ENCODE data around the gene ITPR3.

ITPR3 gene

GRCh38 chr6:33695451-33695887 lies 74.3 kb downstream of the ITPR3 start:
- peak overlapping the region; percentile 88 for H3K27ac ChIP-seq
- DNase-seq (ENCODE audit: low read depth, low spot score): no peak

GRCh38 chr6:33696076-33696475 lies 75.0 kb downstream of the ITPR3 start:
- peak overlapping the region; percentile 88 for H3K27ac ChIP-seq
- DNase-seq (ENCODE audit: low read depth, low spot score): no peak

DNA sequence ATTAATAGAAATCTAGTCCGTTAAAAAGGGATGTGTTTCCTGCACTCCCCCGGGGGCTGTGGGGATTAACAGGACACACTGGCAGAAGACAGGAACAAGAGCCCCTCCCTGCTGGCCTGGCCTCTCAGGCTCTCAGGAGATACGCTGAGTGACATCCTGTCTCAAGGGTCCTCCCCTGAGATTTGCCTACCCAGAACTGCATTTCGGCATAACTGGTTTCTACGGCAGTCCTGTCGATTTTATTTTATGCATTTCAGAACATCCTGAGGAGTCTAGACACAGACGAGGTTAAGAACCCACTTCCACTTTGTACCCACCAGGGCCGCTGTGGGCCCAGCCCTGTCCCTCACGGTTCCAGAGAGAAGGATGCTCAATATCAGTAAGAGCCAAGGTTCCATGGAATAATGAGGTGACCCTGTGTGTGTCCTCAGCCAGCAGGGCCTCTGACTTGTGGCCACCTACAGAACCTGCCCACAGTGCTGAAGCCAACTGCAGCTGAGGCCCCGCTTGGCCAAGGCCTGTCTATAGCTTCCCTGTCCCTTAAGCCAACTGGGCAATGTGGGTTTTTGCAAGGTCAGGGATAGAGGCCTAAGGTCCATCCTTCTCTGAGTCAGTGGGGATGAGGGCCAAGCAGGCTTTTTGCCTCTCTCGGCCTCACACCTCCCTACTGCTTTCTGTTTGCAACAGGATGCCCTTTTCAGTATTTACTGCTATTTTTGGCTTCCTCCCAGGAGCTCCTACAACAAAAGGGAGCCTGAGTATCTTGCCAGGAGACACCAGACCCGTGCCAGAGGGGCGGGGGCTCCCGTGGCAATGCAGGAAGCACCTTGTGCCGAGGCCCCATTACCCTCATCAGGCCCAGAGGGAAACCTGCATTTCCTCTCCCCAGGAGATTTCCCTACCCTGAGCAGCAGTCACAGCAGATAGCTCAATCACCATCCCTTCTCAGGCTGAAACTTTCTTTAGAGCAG lies 75.7 kb downstream of the ITPR3 start:
- peak overlapping the region; percentile 88 for H3K27ac ChIP-seq
- no peak for DNase-seq (ENCODE audit: low read depth, low spot score)

DNA sequence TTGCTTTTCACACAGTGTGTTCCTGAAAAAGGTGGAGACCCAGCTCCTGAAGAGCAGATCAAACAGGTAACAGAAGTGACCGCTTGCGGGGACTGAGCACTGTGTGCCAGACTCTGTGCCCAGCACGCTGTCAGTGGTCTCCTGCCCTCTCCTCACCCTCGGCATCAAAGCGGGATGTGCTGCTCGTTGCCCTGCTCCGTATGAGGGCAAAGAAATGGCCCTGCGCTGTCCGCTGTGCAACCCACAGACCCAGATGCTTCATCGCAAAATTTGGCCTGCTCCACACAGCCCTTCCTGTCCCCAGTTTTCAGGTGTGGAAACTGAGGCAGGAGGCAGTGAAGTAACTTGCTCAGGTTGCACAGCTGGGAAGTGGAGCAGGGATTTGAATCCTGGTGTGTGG lies 76.7 kb downstream of the ITPR3 start:
- peak overlapping the region; percentile 88 for H3K27ac ChIP-seq
- no peak for DNase-seq (ENCODE audit: low read depth, low spot score)

DNA sequence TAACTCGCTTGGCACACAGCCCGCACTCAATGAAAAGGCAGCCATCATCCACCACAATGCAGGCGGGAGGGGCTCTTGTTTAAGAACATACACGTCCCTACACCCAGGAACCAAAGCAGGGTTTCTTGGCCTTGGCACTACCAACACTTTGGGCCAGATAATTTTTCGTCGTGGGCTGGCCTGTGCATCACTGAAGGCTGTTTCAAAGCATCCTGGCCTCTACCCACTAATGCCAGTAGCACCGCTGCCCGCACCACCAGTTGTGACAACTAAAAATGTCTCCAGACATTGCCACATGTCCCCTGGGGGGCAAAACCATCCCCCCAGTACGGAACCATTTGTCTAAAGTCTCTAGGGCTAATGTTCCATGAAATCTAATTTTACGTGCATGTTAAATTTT lies 77.4 kb downstream of the ITPR3 start:
- DNase-seq (ENCODE audit: low read depth, low spot score): no peak
- H3K27ac ChIP-seq: peak overlapping the region; percentile 51

- no peak for DNase-seq (ENCODE audit: low read depth, low spot score)
- H3K27ac ChIP-seq: peak overlapping the region; percentile 51
These were observed 78.0 kb downstream of the ITPR3 start for GRCh38 chr6:33699131-33699530.

GRCh38 chr6:33699739-33700138 lies 78.6 kb downstream of the ITPR3 start:
- peak overlapping the region; percentile 51 for H3K27ac ChIP-seq

DNA sequence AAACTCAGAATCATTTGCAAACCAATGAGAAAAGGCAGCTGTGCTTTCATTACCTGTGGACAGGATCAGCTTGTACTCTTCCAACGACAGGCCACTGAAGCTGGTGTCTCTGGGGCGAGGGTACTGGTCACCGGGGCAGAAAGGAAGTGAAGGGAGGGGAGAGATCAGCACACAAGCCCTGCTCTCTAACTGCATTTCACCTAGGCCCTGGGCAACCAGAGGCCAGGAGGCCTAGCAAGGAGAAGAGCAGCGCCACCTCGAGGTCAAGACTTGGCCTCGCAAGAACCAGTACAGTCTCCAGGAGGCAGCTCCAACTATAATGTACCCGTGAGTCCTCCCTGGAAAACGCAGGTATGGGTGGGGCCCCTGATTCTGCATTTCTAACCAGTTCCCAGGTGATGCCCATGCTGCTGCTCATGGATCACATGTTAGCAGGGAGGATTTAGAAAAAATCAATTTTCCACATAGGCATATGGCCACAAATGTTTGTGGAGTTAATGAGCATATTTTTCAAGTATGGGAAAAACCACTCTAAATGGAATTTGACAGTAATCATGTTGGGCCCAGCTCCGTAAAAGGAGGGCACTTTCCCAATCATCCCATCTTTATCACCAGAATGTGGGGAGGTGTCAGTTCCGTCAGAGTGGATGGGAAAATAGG lies 79.4 kb downstream of the ITPR3 start:
- no peak for DNase-seq (ENCODE audit: low read depth, low spot score)
- H3K27ac ChIP-seq: peak overlapping the region; percentile 51

More at GRCh38 chr6:33699739-33700138, 78.6 kb downstream of the ITPR3 start:
- DNase-seq (ENCODE audit: low read depth, low spot score): no peak

GRCh38 chr6:33702345-33702977 lies 81.3 kb downstream of the ITPR3 start:
- DNase-seq (ENCODE audit: low read depth, low spot score): no peak
- peak overlapping the region; percentile 39 for H3K27ac ChIP-seq

GRCh38 chr6:33704215-33705066 lies 83.3 kb downstream of the ITPR3 start:
- peak overlapping the region; percentile 41 for H3K27ac ChIP-seq
- DNase-seq (ENCODE audit: low read depth, low spot score): no peak

DNA sequence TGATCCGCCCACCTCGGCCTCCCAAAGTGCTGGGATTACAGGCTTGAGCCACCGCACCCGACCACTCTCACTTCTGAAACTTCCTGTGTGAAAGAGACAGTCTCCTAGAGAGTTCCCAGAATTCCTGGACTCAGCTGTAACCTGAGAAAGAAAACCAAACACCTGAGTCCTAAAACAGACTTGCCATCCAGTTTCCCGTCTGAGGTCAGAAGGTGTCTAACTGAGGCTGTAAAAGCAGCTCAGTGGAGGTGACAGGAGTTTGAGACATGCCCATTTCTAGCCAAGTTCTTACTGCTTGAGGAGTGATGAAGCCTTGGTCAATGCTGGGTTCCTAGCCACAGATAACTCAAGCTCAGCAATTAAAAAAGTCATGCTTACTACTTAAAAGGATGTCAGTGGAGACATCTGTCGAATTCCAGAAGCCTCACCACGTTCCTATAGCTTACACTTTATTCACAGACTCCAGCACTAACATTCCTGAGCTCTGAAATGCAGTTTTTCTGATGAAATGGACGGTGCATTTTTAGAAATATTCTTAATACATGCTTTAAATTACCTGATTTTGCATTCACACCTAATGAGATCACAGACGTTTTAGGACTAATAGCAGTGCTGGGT lies 84.3 kb downstream of the ITPR3 start:
- H3K27ac ChIP-seq: peak overlapping the region; percentile 41
- no peak for DNase-seq (ENCODE audit: low read depth, low spot score)

- no peak overlapping the region for H3K27ac ChIP-seq
- DNase-seq (ENCODE audit: low read depth, low spot score): no peak
These were observed 85.0 kb downstream of the ITPR3 start for GRCh38 chr6:33705955-33706725.

GRCh38 chr6:33707771-33708170 lies 86.6 kb downstream of the ITPR3 start:
- DNase-seq (ENCODE audit: low read depth, low spot score): no peak

DNA sequence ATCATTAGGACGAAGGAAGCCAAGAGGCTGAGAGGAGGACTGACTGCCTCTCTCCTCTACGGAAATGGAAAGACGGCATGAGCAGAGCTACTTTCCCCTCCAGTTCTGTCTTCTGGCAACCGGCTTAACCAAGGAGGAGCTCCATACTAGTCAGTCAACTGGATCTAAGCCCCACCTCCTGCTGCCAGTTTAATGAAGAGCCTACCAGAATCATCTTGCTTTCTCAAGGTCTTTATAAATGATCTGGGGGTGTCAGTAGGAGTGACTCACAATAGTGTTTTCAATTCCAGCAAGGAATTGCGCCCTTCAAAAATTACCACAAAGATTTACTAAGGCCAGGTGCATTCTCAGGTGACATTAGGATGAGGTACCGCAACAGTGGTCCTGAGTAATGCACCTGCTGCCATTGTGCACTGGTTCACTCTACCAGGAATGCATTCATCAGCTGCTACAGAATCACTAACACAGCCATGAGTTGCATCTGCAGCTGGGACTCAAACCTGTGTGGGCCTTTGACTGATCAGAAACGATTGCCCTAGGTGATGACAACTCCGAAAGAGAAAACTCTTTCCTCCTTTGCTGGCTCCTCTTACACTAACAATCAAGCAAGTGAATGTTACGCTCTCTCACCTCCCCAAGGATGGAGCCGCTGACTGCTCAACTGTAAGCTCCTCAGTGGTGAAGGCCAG lies 87.5 kb downstream of the ITPR3 start:
- H3K27ac ChIP-seq: no peak overlapping the region
- DNase-seq (ENCODE audit: low read depth, low spot score): no peak

More at GRCh38 chr6:33707771-33708170, 86.6 kb downstream of the ITPR3 start:
- no peak overlapping the region for H3K27ac ChIP-seq

DNA sequence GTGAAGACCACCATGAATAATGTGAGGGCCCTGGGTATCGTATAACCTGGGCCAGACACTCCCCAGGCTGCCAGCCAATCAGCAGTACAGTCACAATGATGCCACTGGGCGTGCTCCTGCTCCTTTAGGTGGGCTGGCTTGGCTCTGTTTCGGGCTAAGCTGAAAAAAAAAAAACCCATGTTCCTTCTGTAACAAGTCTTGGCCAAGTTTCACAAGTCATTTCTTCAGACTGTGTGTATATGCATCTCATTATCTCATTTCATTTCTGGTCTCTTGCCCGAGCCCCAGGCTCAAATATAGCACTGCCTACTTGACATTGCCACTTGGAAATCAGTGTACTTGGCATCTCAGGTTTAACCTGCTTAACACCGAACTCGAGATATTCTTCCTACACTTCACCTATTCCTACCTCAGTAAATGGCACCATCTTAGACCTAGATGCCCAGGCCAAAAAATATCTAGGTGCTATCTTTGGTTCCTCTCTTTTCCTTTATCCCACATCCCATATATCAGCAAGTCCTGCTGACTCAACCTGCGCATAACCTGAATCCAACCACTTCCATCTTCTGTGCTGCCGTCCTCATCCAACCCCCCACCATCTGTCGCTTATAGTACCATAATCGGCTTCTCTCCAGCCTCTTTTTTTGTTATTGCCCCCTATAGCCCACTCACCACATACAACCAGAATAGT lies 88.6 kb downstream of the ITPR3 start:
- no peak for DNase-seq (ENCODE audit: low read depth, low spot score)
- no peak overlapping the region for H3K27ac ChIP-seq

GRCh38 chr6:33710296-33711121 lies 89.4 kb downstream of the ITPR3 start:
- no peak for DNase-seq (ENCODE audit: low read depth, low spot score)
- H3K27ac ChIP-seq: peak overlapping the region; percentile 86

Measured in epithelial cell of prostate (primary cell).